DMS79 treated with DMSO at 0.1 percent for 48 hours (cell line): ENCODE measurements around the gene WDR45.
A peak's percentile ranks its signal among the peaks of the same experiment; 100 is the strongest.
"Not testable (repeated sequence)": the region's sequence is repeated elsewhere in the genome, so short reads cannot be mapped to it uniquely, and the experiment has no call there.

Source experiments
- DNase-seq: peaks from one replicate; lab custom pipeline; 2025; lab: John Stamatoyannopoulos, UW

Gene WDR45

GRCh38 chrX:49079489-49080428 is at the start of gene WDR45:
TSS of gene WDR45 (minus strand) at chrX:49079887. CDS start at chrX:49078095, 1,792 bp downstream.
- DNase-seq: peak; percentile 33

GRCh38 chrX:49129427-49129826 is 49.7 kb upstream of the WDR45 start:
- DNase-seq: no peak

DNA sequence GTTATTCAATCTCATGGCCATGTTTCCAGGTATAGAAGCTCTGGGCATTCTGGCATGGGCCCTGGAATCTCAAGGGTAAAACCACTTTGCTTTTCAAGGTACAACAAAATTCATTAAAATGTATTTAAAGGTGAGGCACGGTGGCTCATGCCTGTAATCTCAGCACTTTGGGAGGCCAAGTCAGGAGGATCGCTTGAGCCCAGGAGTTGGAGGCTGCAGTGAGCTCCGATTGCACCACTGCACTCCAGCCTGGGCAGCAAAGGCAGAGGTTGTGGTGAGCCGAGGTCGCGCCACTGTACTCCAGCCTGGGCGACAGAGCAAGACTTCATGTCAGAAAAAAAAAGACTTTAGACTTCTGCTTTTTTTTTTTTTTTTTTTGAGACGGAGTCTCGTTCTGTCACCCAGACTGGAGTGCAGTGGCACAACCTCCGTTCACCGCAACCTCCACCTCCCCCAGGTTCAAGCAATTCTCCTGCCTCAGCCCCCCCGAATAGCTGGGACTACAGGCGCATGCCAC is 48.1 kb upstream of the WDR45 start:
- DNase-seq: not testable (repeated sequence)

DNA sequence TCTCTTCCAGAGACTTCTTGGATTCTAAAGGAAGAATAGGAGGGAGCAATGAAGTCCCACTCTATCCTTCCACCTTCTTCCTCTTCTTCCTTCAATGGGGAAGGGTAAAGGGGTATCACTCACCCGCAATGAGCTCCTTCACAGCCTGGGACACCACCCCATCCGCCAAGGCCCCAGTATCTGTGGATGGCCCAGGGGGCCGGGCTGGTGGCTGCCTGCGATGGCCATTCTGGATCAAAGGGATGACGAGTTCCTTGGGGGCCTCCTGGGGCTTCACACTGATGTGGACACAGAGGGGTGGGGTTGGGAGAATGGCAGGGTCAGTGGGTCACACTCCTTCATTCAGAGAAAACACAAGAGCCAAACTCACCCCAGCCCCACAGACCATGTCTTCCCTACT is 42.8 kb upstream of the WDR45 start:
- DNase-seq: no peak

DNA sequence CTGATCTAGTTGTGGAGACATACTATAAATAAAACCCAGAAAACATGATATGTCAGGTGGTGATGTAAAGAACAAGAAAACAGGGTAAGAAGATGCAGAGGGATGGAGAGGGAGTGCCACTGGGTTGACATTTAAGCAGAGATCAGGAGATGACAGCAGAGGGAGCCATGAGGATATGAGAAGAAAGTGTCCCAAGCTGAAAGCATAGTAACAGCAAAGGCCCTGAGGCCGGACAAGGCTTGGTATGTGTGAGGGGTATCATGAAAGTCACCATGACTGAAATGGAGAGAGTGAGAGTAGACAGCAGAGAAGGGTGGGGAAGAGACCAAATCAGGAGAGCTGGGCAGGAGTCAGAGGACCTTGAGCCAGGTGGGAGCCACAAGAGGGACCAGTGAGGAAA is 40.4 kb upstream of the WDR45 start:
- DNase-seq: no peak

- DNase-seq: no peak
These were observed 37.9 kb upstream of the WDR45 start for GRCh38 chrX:49117581-49117980.

DNA sequence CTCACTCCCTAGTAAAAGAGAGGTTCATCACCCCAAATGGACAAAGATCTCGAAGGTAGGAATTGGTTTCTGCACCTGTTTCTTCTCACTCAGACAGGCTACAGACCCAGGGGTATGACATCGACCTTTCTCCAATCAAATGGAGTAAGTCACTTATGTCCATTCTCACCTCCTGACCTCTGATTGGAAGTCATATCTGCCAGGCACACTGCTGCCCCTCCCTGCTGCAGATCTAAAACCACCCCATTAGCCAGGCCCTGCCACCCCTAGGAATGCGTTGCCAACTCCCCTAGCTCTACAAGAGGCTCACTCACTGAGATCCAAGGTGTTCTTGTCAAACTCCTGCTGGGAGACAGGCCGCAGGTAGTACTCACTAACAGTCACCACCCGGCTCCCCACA is 37.0 kb upstream of the WDR45 start:
- no peak for DNase-seq

DNA sequence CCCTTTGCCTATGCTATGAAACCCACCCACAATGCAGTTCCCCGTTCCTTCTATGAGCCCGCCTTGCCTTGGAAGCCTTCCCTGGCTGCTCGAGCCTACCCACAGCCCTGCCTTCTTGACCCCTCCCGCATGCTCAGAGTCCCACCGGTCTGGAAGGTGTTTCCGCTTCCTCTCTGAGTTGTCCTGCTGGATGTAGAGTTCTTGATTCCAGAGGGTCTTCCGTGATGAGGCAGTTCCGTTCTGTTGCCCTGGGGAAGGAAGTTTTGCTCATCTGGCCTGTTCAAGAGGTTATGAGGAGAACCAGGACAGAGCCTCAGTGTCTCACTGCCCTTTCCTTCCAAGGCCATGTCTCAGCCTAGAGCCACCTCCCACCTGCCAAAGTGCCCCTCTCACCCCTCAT is 36.4 kb upstream of the WDR45 start:
- DNase-seq: no peak

DNA sequence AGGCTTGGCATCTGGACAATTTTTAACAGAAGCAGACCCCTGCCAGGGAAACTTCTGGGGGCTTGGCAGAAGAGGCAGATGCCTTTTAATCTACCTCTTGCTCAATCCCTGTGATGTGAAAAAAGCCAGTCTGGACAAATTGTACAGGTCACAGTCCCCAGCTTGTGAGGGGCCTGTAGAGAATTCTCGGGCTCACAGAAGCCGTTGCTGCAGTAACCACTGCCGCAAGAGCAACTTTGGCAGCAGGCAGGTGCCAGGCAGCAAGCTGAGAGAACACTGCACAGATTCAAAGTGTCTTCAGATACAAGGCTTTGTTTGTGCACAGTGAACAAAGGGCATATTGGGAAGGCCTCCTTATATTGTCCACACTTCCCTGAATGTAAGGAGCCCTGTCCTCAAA is 32.1 kb upstream of the WDR45 start:
- no peak for DNase-seq

- DNase-seq: no peak
These were observed 30.7 kb upstream of the WDR45 start for GRCh38 chrX:49110417-49110816.

GRCh38 chrX:49108641-49109040 is 29.0 kb upstream of the WDR45 start:
- DNase-seq: no peak

- DNase-seq: no peak
These were observed 27.2 kb upstream of the WDR45 start for GRCh38 chrX:49106930-49107329.

- DNase-seq: no peak
These were observed 26.6 kb upstream of the WDR45 start for GRCh38 chrX:49106296-49106695.

- no peak for DNase-seq
These were observed 23.9 kb upstream of the WDR45 start for GRCh38 chrX:49103637-49104036.

DNA sequence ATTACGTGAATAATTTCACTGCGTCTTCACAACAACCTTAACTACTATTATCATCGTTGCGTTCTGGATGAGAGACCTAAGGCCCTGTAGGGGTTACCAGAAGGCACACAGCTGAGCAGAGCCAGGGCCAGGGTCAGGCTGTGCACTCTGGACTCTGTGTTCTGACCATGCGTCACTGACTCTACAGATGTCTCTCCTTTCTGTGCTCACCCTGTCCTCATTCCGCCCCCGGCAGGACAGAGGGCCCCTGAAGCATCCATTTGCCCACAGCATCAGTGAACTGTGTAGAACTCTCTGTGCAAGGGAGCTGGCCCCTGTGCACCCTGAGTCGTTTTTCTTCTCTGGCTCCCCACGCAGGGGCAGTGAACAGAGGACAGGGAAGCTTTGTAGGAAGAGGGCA is 22.5 kb upstream of the WDR45 start:
- DNase-seq: no peak

GRCh38 chrX:49101629-49101984 is 21.9 kb upstream of the WDR45 start:
- no peak for DNase-seq

DNA sequence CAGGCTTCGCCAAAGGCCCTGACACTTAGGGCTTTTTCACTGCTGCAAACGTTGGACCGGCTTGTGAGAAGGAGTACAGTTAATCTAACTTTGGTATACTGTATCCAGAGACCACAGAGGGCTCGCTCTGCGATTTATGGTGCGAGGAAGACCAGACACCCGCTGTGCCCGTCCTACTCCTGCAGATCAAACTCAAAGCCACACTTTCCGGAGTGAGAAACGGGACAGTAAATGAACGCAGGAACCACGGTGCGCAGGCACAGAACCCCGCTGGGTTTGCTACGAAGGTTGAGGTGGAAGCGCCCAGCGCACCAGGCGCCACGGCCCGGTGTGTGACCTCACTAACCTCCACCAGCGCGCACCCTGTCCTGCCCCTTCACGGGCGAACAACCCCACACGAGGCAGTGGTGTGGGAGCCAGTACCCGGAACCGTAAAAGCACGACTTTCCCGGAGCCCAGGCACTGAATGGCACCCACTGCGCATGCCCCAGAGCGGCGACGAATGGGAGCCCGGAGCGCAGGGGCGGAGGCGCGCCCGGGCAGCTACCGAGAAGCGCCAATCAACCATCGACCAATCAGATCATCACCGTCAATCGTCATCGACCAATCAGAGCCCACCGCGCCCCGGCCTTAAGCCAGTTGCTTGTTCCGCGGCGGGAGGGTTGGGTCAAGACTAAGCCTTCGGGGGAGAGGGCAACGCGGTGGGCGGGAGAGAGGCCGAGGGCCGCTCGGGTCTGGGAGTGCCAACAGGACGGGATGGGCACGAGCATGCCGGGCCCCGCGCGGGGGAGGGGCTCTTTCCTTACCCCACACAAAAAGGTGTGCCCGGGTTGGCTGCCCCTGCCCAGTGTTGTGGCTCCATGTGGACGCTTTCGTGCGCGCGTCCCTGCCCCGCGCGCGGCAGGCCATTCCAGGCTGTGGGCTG is 21.3 kb upstream of the WDR45 start:
- peak; percentile 82 for DNase-seq

GRCh38 chrX:49096419-49096818 is 16.7 kb upstream of the WDR45 start:
- DNase-seq: no peak

DNA sequence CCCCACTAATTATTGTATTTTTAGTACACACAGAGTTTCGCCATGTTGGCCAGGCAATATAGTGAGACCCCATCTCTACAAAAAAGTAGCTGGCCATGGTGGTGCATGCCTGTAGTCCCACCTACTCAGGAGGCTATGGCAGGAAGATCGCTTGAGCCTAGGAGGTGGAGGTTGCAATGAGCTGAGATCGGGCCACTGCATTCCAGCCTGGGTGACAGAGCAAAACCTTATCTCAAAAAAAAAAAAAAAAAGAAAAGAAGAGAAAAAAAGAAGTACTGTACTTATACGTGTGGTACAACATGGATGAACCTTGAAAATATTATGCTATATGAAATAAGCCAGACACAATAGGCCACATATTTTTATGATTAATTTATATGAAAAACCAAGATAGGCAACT is 9.9 kb upstream of the WDR45 start:
- DNase-seq: no peak

DNA sequence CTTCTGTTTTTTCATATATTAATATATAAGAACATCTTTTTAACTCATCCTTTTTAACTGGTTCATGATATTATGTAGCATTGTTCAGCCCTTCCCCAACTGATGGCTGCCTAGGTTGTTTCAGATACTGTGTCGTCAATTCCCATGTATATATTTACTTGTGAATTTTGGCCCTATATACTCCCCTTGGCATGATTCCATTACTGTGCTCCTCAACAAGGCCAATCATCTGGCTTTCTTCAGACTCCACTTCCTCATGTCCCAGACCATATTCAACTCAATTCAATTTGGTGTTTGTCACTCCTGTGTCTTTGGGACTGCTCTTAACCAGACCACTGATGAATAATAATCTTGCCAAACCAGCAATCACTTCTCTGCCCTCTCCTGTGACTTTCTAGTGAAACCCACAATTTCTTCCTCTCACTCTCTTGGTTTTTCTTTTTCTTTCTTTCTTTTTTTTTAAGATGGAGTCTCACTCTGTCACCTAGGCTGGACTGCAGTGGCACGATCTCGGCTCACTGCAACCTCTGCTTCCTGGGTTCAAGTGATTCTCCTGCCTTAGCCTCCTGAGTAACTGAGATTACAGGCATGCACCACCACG is 2.7 kb upstream of the WDR45 start:
- no peak for DNase-seq

GRCh38 chrX:49077941-49078340 is 1.7 kb downstream of the WDR45 start:
- no peak for DNase-seq

DNA sequence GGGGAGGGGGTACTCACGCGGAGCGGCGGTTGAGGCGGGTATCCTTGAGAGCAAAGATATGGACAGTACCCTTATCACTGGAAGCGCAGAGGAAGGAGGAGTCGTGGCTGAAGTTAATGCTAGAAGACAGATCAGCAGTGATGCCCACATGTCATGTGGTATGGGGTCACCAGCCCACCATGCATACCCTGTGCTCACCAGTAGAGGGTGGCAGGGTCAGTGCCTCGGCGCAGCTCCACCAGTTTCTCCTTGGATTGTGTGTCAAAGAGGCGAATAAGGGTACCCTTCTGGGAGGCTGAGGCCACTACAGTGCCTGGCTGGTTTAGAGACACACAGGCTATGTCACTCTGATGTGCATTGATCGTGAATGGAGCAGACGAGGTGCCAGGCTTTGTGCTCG is 4.3 kb downstream of the WDR45 start:
- no peak for DNase-seq
